Caco-2 (cell line): ENCODE results near the gene NDUFC1. TPM values are rescaled to one million over a fixed set of nuclear protein-coding genes. Genes with fewer than 3 reads are reported as not detected.

Experiments used
- BruUV-seq: library from RNA; stranded (reverse); fragments of 400-500 nt; replicated peaks from 2 replicates; lab custom pipeline; 2021; lab: Mats Ljungman, UMichigan
- CTCF ChIA-PET: fragments of 300-600 bp; sonication (Branson Sonifier 250); formaldehyde crosslinking; loops from one replicate; lab custom pipeline; 2022; ENCODE audit warnings: antibody characterized with exemption; lab: Charles Lee
- POLR2A ChIA-PET: fragments of 300-600 bp; sonication (Branson Sonifier 250); formaldehyde crosslinking; loops from one replicate; lab custom pipeline; 2022; ENCODE audit warnings: antibody characterized with exemption; lab: Charles Lee
- DNase-seq, 2 experiments: peaks; one replicate each; pipeline versions ENCODE4 v3.0.0 to v3.0.0-alpha.2; 2020 to 2022
- H3K27me3 ChIP-seq: replicated peaks from 2 replicates; pipeline ENCODE4 v1.6.0; 2011; ENCODE audit warnings: low read length; ENCODE audit not compliant: control insufficient read depth, insufficient read depth
- H3K36me3 ChIP-seq: 2 replicates; pipeline ENCODE4 v1.5.1; 2011; ENCODE audit warnings: low read length; ENCODE audit not compliant: control insufficient read depth, insufficient read depth
- H3K4me1 ChIP-seq: fragments of 250-450 bp; sonication (Bioruptor Pico); 2 replicates; pipeline ENCODE4 v1.5.1; 2020; ENCODE audit warnings: mild to moderate bottlenecking
- H3K4me3 ChIP-seq: 2 replicates; pipeline ENCODE4 v1.5.1; 2011; ENCODE audit warnings: low read depth, mild to moderate bottlenecking, control low read depth, low read length
- H3K9me3 ChIP-seq: fragments of 250-450 bp; sonication (Bioruptor Pico); 2 replicates; pipeline ENCODE4 v1.5.1; 2020; ENCODE audit warnings: mild to moderate bottlenecking, moderate library complexity
- H3K27ac Mint-ChIP-seq: one replicate; pipeline ENCODE4 v1.8.0; 2022; ENCODE audit warnings: mixed read lengths; ENCODE audit not compliant: unreplicated experiment
- H3K27me3 Mint-ChIP-seq: one replicate; pipeline ENCODE4 v1.8.0; 2022; ENCODE audit warnings: mixed read lengths; ENCODE audit not compliant: insufficient read depth, unreplicated experiment
- H3K36me3 Mint-ChIP-seq: one replicate; pipeline ENCODE4 v1.8.0; 2022; ENCODE audit warnings: mild to moderate bottlenecking, mixed read lengths; ENCODE audit not compliant: insufficient read depth, unreplicated experiment
- H3K4me1 Mint-ChIP-seq: one replicate; pipeline ENCODE4 v1.8.0; 2022; ENCODE audit warnings: low read depth, mixed read lengths; ENCODE audit not compliant: unreplicated experiment
- H3K4me3 Mint-ChIP-seq: one replicate; pipeline ENCODE4 v1.8.0; 2022; ENCODE audit warnings: mild to moderate bottlenecking, moderate library complexity, mixed read lengths; ENCODE audit not compliant: unreplicated experiment
- H3K9me3 Mint-ChIP-seq: one replicate; pipeline ENCODE4 v1.8.0; 2022; ENCODE audit warnings: mixed read lengths; ENCODE audit not compliant: unreplicated experiment
- CTCF ChIP-seq, 2 experiments: fragments of 200-600 bp in 1 of 2; IDR thresholded peaks; 1 replicate in 1 of 2; 2 replicates in 1 of 2; pipeline versions ENCODE4 v1.5.1 to v1.8.0; 2011 to 2022; ENCODE audit warnings: antibody characterized with exemption in 1 of 2, control low read depth in 1 of 2, inconsistent platforms in 1 of 2, low read depth in 1 of 2, low read length in 1 of 2, mild to moderate bottlenecking in 1 of 2, moderate library complexity in 1 of 2; ENCODE audit not compliant: insufficient read depth in 1 of 2, severe bottlenecking in 1 of 2, unreplicated experiment in 1 of 2
- intact Hi-C: fragments of 100-400 bp; cut with micrococcal nuclease; formaldehyde crosslinking; loops from one replicate; pipeline ENCODE4 v1.10.0; 2022; ENCODE audit not compliant: unreplicated experiment
- total RNA-seq: library from RNA; stranded (reverse); gene quantifications from 2 replicates; pipeline ENCODE4 v1.2.3, GENCODE V29; 2022

NDUFC1 gene
- total RNA-seq, 1 experiment from 2014 or later, result 69.4 TPM

- Histone ChIP-seq H3K4me1 (no peaks in the 10 kb centered on the region), H3K4me3 (no peak overlapping the region), H3K9me3 (no peaks in the 10 kb centered on the region), H3K36me3 (no peaks in the 10 kb centered on the region; the same call in 1 of the 2 replicates), H3K27me3 (no peaks in the 10 kb centered on the region)
- Mint-ChIP-seq H3K36me3 (peaks cover 55% of the 10 kb centered on the region), H3K4me3 (no peak overlapping the region), H3K27ac (no peak overlapping the region), H3K4me1 (peaks cover 15% of the 10 kb centered on the region), H3K27me3 (no peaks in the 10 kb centered on the region), H3K9me3 (no peaks in the 10 kb centered on the region)
- no peak for DNase-seq
- ChIA-PET CTCF (no interaction called here), POLR2A (interaction anchor here (0.6 kb wide), 1 partner anchor 89 kb away, joined by 4 read pairs; no protein-coding TSS in a partner anchor)
- no peak for TF ChIP-seq CTCF (IDR thresholded peaks at IDR 0.05; ENCODE audit: insufficient read depth in 1 of 2, low read depth in 1 of 2, low read length in 1 of 2, severe bottlenecking in 1 of 2, unreplicated experiment in 1 of 2)
- intact Hi-C loops, result no loop called here
- BruUV-seq, result no TSS peak
Measured at GRCh38 chr4:139331185-139331584, 28.9 kb upstream of the NDUFC1 start.

- Histone ChIP-seq H3K4me3 (no peak overlapping the region), H3K4me1 (no peaks in the 10 kb centered on the region), H3K27me3 (no peaks in the 10 kb centered on the region), H3K36me3 (no peaks in the 10 kb centered on the region; the same call in 1 of the 2 replicates), H3K9me3 (no peaks in the 10 kb centered on the region)
- no TSS peak for BruUV-seq
- ChIA-PET CTCF (no interaction called here), POLR2A (no interaction called here)
- Mint-ChIP-seq H3K4me3 (no peak overlapping the region), H3K27me3 (no peaks in the 10 kb centered on the region), H3K27ac (no peak overlapping the region), H3K4me1 (peaks cover 15% of the 10 kb centered on the region), H3K36me3 (peaks cover 49% of the 10 kb centered on the region), H3K9me3 (no peaks in the 10 kb centered on the region)
- no peak for DNase-seq
- intact Hi-C loops, result no loop called here
- no peak for TF ChIP-seq CTCF (IDR thresholded peaks at IDR 0.05; ENCODE audit: insufficient read depth in 1 of 2, low read depth in 1 of 2, low read length in 1 of 2, severe bottlenecking in 1 of 2, unreplicated experiment in 1 of 2)
Measured at GRCh38 chr4:139330283-139330682, 28.0 kb upstream of the NDUFC1 start.

DNA sequence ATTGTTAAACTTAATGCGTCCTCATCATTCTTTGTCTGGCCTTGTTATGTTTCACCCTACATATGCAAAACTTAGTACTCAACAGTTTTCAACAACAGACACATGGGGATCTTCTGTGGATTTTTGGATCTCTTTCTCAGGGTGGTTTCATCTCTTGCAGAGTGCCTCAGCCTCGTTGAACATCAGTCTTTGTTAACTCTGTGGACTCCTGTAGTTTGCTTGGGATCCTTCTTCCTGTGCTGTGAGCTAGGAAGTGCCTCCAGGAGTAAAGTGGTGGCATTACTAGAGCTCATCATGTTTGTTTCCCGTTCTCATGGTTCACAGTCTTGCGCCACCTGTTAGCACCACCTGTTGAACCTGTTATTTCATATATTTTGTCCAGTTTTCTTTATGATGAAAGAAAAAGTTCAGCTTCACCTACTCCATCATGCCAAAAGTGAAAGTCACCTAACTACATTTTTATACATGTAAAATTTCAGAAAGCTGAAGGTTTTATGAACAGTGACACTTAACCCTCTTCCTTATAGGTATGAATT, 27.5 kb upstream of the NDUFC1 start:
- Histone ChIP-seq H3K36me3 (no peaks in the 10 kb centered on the region; the same call in 1 of the 2 replicates), H3K4me1 (no peaks in the 10 kb centered on the region), H3K9me3 (no peaks in the 10 kb centered on the region), H3K27me3 (no peaks in the 10 kb centered on the region), H3K4me3 (no peak overlapping the region)
- no peak for DNase-seq
- peaks cover 43% of the 10 kb centered on the region for H3K36me3 Mint-ChIP-seq
- no TSS peak for BruUV-seq
- no peak for TF ChIP-seq CTCF (IDR thresholded peaks at IDR 0.05; ENCODE audit: insufficient read depth in 1 of 2, low read depth in 1 of 2, low read length in 1 of 2, severe bottlenecking in 1 of 2, unreplicated experiment in 1 of 2)
- no peak overlapping the region for H3K4me3 Mint-ChIP-seq
- ChIA-PET CTCF (no interaction called here), POLR2A (no interaction called here)
- no peaks in the 10 kb centered on the region for H3K27me3 Mint-ChIP-seq
- H3K9me3 Mint-ChIP-seq, result no peaks in the 10 kb centered on the region
- no peak overlapping the region for H3K27ac Mint-ChIP-seq
- peaks cover 15% of the 10 kb centered on the region for H3K4me1 Mint-ChIP-seq
- intact Hi-C loops, result no loop called here
